OCI-LY3 (cell line): Measurements from ENCODE around the gene FOXG1.

Experiments
- H2AFZ ChIP-seq: fragments of 200-600, 300-600 bp; shearing (Covaris generic); 2 replicates; pipeline ENCODE4 v1.6.0; 2014; ENCODE audit warnings: antibody characterized with exemption, low read depth, low read length
- H3K27ac ChIP-seq: fragments of 200-600, 300-600 bp; sonication (generic); 2 replicates; pipeline ENCODE4 v1.5.1; 2014; ENCODE audit warnings: mild to moderate bottlenecking, low read length, moderate library complexity, mixed read lengths
- H3K27me3 ChIP-seq: fragments of 200-600, 300-600 bp; sonication (generic); 2 replicates; pipeline ENCODE4 v1.6.1; 2014; ENCODE audit warnings: low read depth, low read length, mixed read lengths
- H3K36me3 ChIP-seq: fragments of 200-600, 300-600 bp; sonication (generic); replicated peaks from 2 replicates; pipeline ENCODE3; 2014; ENCODE audit warnings: low read depth, low read length, mixed read lengths
- H3K4me1 ChIP-seq: fragments of 300-600, 200-600 bp; sonication (generic); 2 replicates; pipeline ENCODE4 v1.6.1; 2014; ENCODE audit warnings: low read length, mixed read lengths
- H3K4me2 ChIP-seq: fragments of 200-600, 300-600 bp; sonication (generic); 2 replicates; pipeline ENCODE4 v1.6.1; 2014; ENCODE audit warnings: low read length, mixed read lengths
- H3K4me3 ChIP-seq: fragments of 300-600, 200-600 bp; sonication (generic); 2 replicates; pipeline ENCODE4 v1.5.1; 2014; ENCODE audit warnings: antibody characterized with exemption, mild to moderate bottlenecking, low read length, moderate library complexity
- H3K79me2 ChIP-seq: fragments of 300-600, 200-600 bp; shearing (Covaris generic); 2 replicates; pipeline ENCODE4 v1.6.1; 2014; ENCODE audit warnings: mild to moderate bottlenecking, low read length, mixed read lengths
- H3K9ac ChIP-seq: fragments of 300-600, 200-600 bp; shearing (Covaris generic); 2 replicates; pipeline ENCODE4 v1.6.0; 2014; ENCODE audit warnings: mild to moderate bottlenecking, low read length, moderate library complexity
- H3K9me3 ChIP-seq: fragments of 200-600, 300-600 bp; shearing (Covaris generic); 2 replicates; pipeline ENCODE4 v1.6.1; 2014; ENCODE audit warnings: low read length, mixed read lengths; ENCODE audit not compliant: insufficient read depth
- H4K20me1 ChIP-seq: fragments of 200-600, 300-600 bp; sonication (generic); 2 replicates; pipeline ENCODE4 v1.6.1; 2016; ENCODE audit warnings: low read length, mixed read lengths; ENCODE audit not compliant: insufficient read depth
- CTCF ChIP-seq: fragments of 200-600, 300-600 bp; sonication (generic); IDR thresholded peaks from 2 replicates; pipeline ENCODE4 v1.5.1; 2014; ENCODE audit warnings: antibody characterized with exemption, low read length, low read depth
- EZH2phosphoT487 ChIP-seq: fragments of 200-600 bp; shearing (Covaris generic); IDR thresholded peaks from 2 replicates; pipeline ENCODE4 v1.6.1; 2018; ENCODE audit warnings: antibody characterized with exemption, mixed run types, low read depth

Gene FOXG1

DNA sequence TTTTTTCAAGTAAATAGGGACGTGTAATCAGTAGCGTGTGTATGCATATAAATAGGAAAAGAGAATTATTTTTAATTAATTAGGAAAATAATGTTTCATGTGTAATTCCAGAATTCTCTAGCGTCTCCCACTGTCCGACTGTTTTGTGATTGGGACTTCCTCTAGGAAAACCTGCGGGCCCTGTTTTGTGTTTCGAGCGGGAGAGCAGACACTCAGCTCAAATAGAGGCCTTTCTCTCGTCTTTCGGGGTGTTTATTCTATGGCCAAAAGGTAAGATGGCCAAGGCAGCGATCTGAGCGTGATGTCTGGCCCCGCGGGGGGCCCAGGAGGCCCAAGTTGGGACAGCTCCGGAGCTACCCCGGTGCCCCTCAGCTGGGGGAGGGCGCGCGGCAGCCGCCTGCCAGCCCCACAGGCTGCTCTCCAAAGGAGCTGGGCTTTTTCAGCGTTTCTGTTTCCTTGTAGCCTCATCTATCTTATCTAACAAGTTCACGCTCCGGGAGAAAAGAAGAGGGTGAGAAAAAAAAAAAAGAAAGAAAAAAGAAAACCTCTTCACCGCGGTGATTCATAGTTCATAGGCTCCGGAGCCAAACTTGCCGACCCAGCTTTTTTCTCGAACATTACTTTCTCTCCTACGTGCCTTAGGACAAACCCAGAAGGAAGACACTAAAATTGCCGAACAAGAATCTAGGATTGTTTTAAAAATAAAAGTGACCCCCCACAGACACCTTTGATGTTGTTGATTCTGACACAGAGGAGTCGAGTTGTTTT lies 7.5 kb upstream of the FOXG1 start:
- no peaks in the 10 kb centered on the region for H3K36me3 ChIP-seq
- H4K20me1 ChIP-seq: no peaks in the 10 kb centered on the region
- H3K4me1 ChIP-seq: peaks cover 9% of the 10 kb centered on the region; the same call in 1 of the 2 replicates
- H3K4me3 ChIP-seq: no peak overlapping the region
- H3K4me2 ChIP-seq: no peak overlapping the region
- no peak overlapping the region for H3K9ac ChIP-seq
- H3K27me3 ChIP-seq: peaks cover 21% of the 10 kb centered on the region; the same call in 1 of the 2 replicates
- H3K79me2 ChIP-seq: no peaks in the 10 kb centered on the region
- TF ChIP-seq CTCF: no peak
- no peak for TF ChIP-seq EZH2phosphoT487
- no peaks in the 10 kb centered on the region for H3K9me3 ChIP-seq
- H3K27ac ChIP-seq: no peak overlapping the region
- H2AFZ ChIP-seq: no peak overlapping the region

GRCh38 chr14:28759653-28760313 lies 6.8 kb upstream of the FOXG1 start:
- H3K4me2 ChIP-seq: no peak overlapping the region
- no peaks in the 10 kb centered on the region for H3K9me3 ChIP-seq
- H3K27ac ChIP-seq: no peak overlapping the region
- H3K36me3 ChIP-seq: no peaks in the 10 kb centered on the region
- no peaks in the 10 kb centered on the region for H3K79me2 ChIP-seq
- no peak overlapping the region for H3K4me3 ChIP-seq
- H2AFZ ChIP-seq: no peak overlapping the region
- H3K27me3 ChIP-seq: peaks cover 18% of the 10 kb centered on the region; the same call in 1 of the 2 replicates
- no peak overlapping the region for H3K9ac ChIP-seq
- TF ChIP-seq CTCF: no peak
- no peak for TF ChIP-seq EZH2phosphoT487
- no peaks in the 10 kb centered on the region for H4K20me1 ChIP-seq
- peaks cover 6% of the 10 kb centered on the region; the same call in 1 of the 2 replicates for H3K4me1 ChIP-seq

DNA sequence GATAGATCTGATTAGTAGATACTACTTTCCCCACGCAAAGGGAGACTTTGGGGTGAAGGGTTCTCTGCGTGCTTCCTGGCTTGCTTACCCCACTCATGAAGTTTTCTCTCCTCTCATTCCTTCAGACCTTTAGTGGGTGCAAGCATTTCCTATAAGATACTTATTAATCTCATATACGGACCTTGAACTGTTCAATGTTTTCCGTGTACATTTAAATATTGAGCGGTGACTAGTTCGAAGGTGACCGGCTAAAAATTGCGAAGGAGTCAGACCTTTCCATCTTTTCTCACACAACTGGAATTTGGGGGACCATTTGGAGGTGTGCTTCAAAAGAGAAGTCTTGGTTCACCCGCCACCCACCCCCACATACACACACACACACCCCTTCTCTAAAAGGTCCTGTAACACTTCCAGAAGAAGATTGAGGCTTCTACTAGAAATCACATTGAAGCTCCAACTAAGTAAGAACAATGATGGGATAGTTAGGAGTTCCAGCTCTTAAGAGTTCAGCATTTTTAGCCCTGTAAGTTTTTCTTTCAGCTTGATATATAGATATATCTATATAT lies 6.1 kb upstream of the FOXG1 start:
- Histone ChIP-seq H3K4me1 (peaks cover 4% of the 10 kb centered on the region; the same call in 1 of the 2 replicates), H3K36me3 (no peaks in the 10 kb centered on the region)

More for the DNA sequence above, 6.1 kb upstream of the FOXG1 start:
- Histone ChIP-seq H3K79me2 (no peaks in the 10 kb centered on the region), H3K9ac (no peak overlapping the region), H2AFZ (no peak overlapping the region), H4K20me1 (no peaks in the 10 kb centered on the region), H3K9me3 (no peaks in the 10 kb centered on the region), H3K27me3 (peaks cover 11% of the 10 kb centered on the region; the same call in 1 of the 2 replicates), H3K27ac (no peak overlapping the region), H3K4me3 (no peak overlapping the region), H3K4me2 (no peak overlapping the region)
- TF ChIP-seq CTCF (no peak), EZH2phosphoT487 (no peak)
